MCF 10A (cell line): ENCODE measurements around the gene NFKBIZ. TPM values are rescaled to one million over a fixed set of nuclear protein-coding genes. Genes with fewer than 3 reads are reported as not detected.
"Not testable (repeated sequence)": the region's sequence is repeated elsewhere in the genome, so short reads cannot be mapped to it uniquely, and the experiment has no call there.

ENCODE experiments used
- BruUV-seq: library from RNA; stranded (reverse); fragments of 400-500 nt; replicated peaks from 2 replicates; lab custom pipeline; 2021; lab: Mats Ljungman, UMichigan
- CTCF ChIA-PET: fragments of 300-600 bp; sonication (Branson Sonifier 250); formaldehyde crosslinking; extraction: SDS; loops from one replicate; lab custom pipeline; 2021; ENCODE audit warnings: antibody characterized with exemption, inconsistent platforms; lab: Yijun Ruan, JAX
- POLR2A ChIA-PET: fragments of 300-600, 350-650 bp; sonication (Branson Sonifier 250); formaldehyde crosslinking; extraction: SDS; loops from one replicate; lab custom pipeline; 2020; ENCODE audit warnings: antibody characterized with exemption, inconsistent platforms; lab: Yijun Ruan, JAX
- DNase-seq: peaks from one replicate; pipeline ENCODE4 v3.0.0-alpha.2; 2018; ENCODE audit not compliant: unreplicated experiment
- H3K27ac Mint-ChIP-seq: one replicate; pipeline ENCODE4 v1.8.0; 2022; ENCODE audit warnings: mild to moderate bottlenecking, low read depth, mixed read lengths; ENCODE audit not compliant: unreplicated experiment
- H3K27me3 Mint-ChIP-seq: one replicate; pipeline ENCODE4 v1.8.0; 2022; ENCODE audit warnings: mixed read lengths; ENCODE audit not compliant: insufficient read depth, unreplicated experiment
- H3K36me3 Mint-ChIP-seq: one replicate; pipeline ENCODE4 v1.8.0; 2022; ENCODE audit warnings: mild to moderate bottlenecking, moderate library complexity, mixed read lengths; ENCODE audit not compliant: insufficient read depth, unreplicated experiment
- H3K4me1 Mint-ChIP-seq: one replicate; pipeline ENCODE4 v1.8.0; 2022; ENCODE audit warnings: mixed read lengths; ENCODE audit not compliant: insufficient read depth, unreplicated experiment
- H3K4me3 Mint-ChIP-seq: one replicate; pipeline ENCODE4 v1.8.0; 2022; ENCODE audit warnings: mild to moderate bottlenecking, moderate library complexity, mixed read lengths; ENCODE audit not compliant: unreplicated experiment
- H3K9me3 Mint-ChIP-seq: one replicate; pipeline ENCODE4 v1.8.0; 2022; ENCODE audit warnings: mixed read lengths; ENCODE audit not compliant: unreplicated experiment
- intact Hi-C: fragments of 100-400 bp; cut with micrococcal nuclease; formaldehyde crosslinking; loops from 2 replicates; pipeline ENCODE4 v1.14.1; 2022
- total RNA-seq: library from RNA; stranded (reverse); gene quantifications from 2 replicates; pipeline ENCODE4 v1.2.3, GENCODE V29; 2022
- TF ChIP-seq, protein P1 (sequence below): fragments of 200-600 bp; IDR thresholded peaks from one replicate; pipeline ENCODE4 v1.8.0; 2022; ENCODE audit warnings: antibody characterized with exemption, mild to moderate bottlenecking; ENCODE audit not compliant: unreplicated experiment

The NFKBIZ gene
- total RNA-seq, 1 experiment from 2014 or later = 58.8 TPM

DNA sequence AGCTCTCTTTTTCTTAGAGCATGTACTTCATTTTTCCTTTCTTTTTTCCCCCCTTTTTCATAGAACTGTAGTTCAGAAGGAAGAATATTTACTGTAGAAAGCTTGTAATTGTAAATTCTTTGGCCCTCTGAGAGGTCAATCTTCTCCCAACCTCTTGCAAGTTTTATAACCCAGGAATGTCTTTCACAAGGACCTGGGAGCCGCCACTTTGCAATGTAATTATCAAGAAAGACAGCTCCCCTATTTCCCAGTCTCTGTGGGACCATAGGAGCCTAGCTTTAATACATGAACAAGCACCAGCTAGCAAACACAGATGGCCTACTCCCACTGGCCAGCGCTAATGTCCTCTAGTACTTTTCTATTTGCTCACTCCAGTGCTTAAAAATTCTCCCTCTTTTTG, 51.4 kb downstream of the NFKBIZ start:
- Mint-ChIP-seq H3K9me3 (no peaks in the 10 kb centered on the region), H3K4me1 (peaks cover 10% of the 10 kb centered on the region), H3K27ac (no peak overlapping the region), H3K36me3 (no peaks in the 10 kb centered on the region), H3K4me3 (no peak overlapping the region), H3K27me3 (no peaks in the 10 kb centered on the region)
- TF ChIP-seq, protein P1, sequence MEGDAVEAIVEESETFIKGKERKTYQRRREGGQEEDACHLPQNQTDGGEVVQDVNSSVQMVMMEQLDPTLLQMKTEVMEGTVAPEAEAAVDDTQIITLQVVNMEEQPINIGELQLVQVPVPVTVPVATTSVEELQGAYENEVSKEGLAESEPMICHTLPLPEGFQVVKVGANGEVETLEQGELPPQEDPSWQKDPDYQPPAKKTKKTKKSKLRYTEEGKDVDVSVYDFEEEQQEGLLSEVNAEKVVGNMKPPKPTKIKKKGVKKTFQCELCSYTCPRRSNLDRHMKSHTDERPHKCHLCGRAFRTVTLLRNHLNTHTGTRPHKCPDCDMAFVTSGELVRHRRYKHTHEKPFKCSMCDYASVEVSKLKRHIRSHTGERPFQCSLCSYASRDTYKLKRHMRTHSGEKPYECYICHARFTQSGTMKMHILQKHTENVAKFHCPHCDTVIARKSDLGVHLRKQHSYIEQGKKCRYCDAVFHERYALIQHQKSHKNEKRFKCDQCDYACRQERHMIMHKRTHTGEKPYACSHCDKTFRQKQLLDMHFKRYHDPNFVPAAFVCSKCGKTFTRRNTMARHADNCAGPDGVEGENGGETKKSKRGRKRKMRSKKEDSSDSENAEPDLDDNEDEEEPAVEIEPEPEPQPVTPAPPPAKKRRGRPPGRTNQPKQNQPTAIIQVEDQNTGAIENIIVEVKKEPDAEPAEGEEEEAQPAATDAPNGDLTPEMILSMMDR = no peak
- CTCF ChIA-PET = interaction anchor here (0.5 to 1.8 kb wide), 5 partner anchors 9 to 1762 kb away, joined by 3 to 6 read pairs (median 3); no protein-coding TSS in a partner anchor
- intact Hi-C loops = no loop called here
- POLR2A ChIA-PET = interaction anchor here (1.0 to 2.4 kb wide), 2 partner anchors 24 to 49 kb away, joined by 3 to 5 read pairs; no protein-coding TSS in a partner anchor
- BruUV-seq = no TSS peak
- no peak for DNase-seq

DNA sequence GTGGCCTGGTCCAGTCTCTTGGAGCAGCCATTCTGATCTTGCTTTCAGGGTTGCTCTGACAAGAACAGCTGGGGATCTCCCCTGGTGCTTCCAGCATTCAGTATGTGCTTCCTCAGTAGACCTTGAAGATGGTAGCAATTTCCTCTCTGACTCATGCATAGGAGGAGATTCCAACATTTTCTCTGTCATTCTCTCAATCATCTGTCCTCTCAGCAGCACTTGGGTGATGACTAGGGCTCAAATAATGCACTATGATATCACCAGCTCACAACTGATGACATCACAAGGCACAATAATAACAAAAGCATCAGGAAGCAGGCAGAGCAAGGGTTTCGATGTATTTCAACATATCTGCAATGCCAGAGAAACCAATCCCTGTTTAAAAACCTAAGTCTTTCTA, 52.7 kb downstream of the NFKBIZ start:
- CTCF ChIA-PET = interaction anchor here (0.6 kb wide), 1 partner anchor 354 kb away, joined by 3 read pairs; no protein-coding TSS in a partner anchor
- POLR2A ChIA-PET = interaction anchor here (0.5 to 2.4 kb wide), 5 partner anchors 50 to 304 kb away, joined by 3 to 5 read pairs (median 3); no protein-coding TSS in a partner anchor
- H3K27me3 Mint-ChIP-seq = no peaks in the 10 kb centered on the region
- no peak overlapping the region for H3K4me3 Mint-ChIP-seq
- peak; percentile 81 for DNase-seq
- H3K27ac Mint-ChIP-seq = no peak overlapping the region
- TF ChIP-seq, protein P1 = no peak
- no peaks in the 10 kb centered on the region for H3K36me3 Mint-ChIP-seq
- BruUV-seq = no TSS peak
- H3K4me1 Mint-ChIP-seq = peaks cover 10% of the 10 kb centered on the region
- intact Hi-C loops = loop anchor here (1.0 kb wide), 1 partner anchor 52 kb away; no protein-coding TSS in a partner anchor
- H3K9me3 Mint-ChIP-seq = no peaks in the 10 kb centered on the region

DNA sequence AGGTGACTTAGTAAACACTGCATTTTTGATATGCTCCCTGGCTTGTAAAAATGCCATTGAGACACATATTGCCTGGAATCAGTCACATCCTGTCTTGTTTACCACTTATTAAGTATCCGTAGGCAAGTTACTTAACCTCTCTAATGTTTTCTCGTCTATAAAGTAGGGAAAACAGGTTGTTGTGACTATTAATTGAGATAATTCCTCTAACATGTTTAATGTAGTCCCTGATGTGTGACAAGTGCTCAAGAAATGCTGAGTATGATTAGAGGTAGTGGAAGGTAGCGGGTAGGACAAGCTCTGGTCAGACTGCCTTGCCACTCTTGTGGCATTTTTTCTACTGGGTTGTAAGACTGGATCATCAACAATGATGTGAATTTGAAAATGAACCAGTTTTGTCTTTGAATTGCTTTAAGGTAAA, 54.1 kb downstream of the NFKBIZ start:
- Mint-ChIP-seq H3K27ac (no peak overlapping the region), H3K9me3 (no peaks in the 10 kb centered on the region), H3K36me3 (no peaks in the 10 kb centered on the region), H3K4me3 (no peak overlapping the region), H3K27me3 (no peaks in the 10 kb centered on the region), H3K4me1 (peaks cover 10% of the 10 kb centered on the region)
- intact Hi-C loops = no loop called here
- CTCF ChIA-PET = interaction anchor here (0.6 to 1.2 kb wide), 3 partner anchors 14 to 322 kb away, joined by 3 to 6 read pairs (median 5); no protein-coding TSS in a partner anchor
- BruUV-seq = no TSS peak
- POLR2A ChIA-PET = interaction anchor here (1.0 kb wide), 1 partner anchor 239 kb away, joined by 3 read pairs; no protein-coding TSS in a partner anchor
- no peak for DNase-seq
- TF ChIP-seq, protein P1 = no peak

DNA sequence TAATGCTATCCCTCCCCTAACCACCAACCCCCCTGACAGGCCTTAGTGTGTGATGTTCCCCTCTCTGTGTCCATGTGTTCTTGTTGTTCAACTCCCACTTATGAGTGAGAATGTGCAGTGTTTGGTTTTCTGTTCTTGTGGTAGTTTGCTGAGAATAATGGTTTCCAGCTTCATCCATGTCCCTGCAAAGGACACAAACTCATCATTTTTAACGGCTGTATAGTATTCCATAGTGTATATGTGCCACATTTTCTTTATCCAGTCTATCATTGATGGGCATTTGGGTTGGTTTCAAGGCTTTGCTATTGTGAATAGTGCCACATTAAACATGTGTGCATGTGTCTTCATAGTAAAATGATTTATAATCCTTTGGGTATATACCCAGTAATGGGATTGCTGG, 56.3 kb downstream of the NFKBIZ start:
- H3K4me1 Mint-ChIP-seq, H3K27ac Mint-ChIP-seq, intact Hi-C loops, BruUV-seq, H3K4me3 Mint-ChIP-seq, POLR2A ChIA-PET, H3K9me3 Mint-ChIP-seq, DNase-seq, H3K36me3 Mint-ChIP-seq, H3K27me3 Mint-ChIP-seq: not testable (repeated sequence)
- CTCF ChIA-PET = interaction anchor here (0.6 kb wide), 1 partner anchor 624 kb away, joined by 4 read pairs; no protein-coding TSS in a partner anchor

Other genes with a start within 250 kb of the NFKBIZ start
- gene ZBTB11, start 172.4 kb upstream of the NFKBIZ start, total RNA-seq = 28.9 and 30.0 TPM in 2 replicates
- gene RPL24, start 162.8 kb upstream of the NFKBIZ start, total RNA-seq = 1,386 and 1,793 TPM in 2 replicates
- 11.5 and 14.2 TPM in 2 replicates for gene CEP97, start 124.9 kb upstream of the NFKBIZ start, total RNA-seq
- 3.9 and 7.2 TPM in 2 replicates for gene NXPE3, start 70.3 kb upstream of the NFKBIZ start, total RNA-seq